ENCODE results near the gene TFAP2C.
A peak's percentile ranks its signal among the peaks of the same experiment; 100 is the strongest.

The TFAP2C gene

DNA sequence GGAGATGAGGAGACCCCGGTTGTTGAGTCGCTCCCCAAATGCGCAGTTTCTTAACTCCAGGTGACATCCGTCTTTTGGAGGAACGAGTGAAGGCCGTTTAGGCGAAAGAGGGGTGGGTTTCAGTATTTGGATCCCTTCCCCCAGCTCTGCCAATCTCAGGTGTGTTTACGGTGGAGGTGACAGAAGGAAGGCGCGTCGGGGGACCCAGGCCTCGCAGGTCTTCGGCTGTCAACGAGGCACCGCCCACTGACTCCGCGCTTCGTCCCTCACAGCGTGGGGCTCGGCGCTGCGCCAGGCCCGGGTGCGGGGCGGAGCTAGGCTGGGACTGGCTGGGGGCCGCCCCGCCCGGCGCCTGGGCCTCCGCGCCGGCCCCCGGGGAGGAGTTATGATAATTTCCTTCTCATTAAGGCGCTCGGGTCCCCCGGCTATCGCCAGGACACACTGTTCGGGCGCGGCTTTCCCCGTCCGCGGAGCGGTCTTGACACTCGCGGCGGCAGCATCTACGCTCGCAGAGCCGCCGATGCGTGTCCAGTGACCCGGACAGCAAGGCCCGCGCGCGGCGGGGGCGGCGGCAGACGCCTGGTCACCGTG is at the start of gene TFAP2C:
TFAP2C (plus strand) TSS at position 434 of the 591 bp plus-strand sequence. CDS start 239 bp downstream, outside the sequence.
- no peaks in the 10 kb centered on the region for H3K36me3 ChIP-seq (ENCODE audit: insufficient read depth, low read length)
- no peaks in the 10 kb centered on the region for H3K9me3 ChIP-seq (ENCODE audit: low read depth, low read length)
- no peak for TF ChIP-seq POLR2AphosphoS5 (IDR thresholded peaks at IDR 0.05; ENCODE audit: borderline replicate concordance, low read depth, low read length)
- TF ChIP-seq FOXP2 (optimal IDR thresholded peaks at IDR 0.05; ENCODE audit: control extremely low read depth, extremely low read length, insufficient read depth) = no peak
- no peak for TF ChIP-seq EZH2 (IDR thresholded peaks at IDR 0.05)
- H3K4me3 ChIP-seq = peak within 1 kb of the TSS; percentile 62
- H3K9ac ChIP-seq (ENCODE audit: insufficient read length) = no peak within 1 kb of the TSS
- DNase-seq (ENCODE audit: low read depth, low spot score) = no peak
- H3K27ac ChIP-seq = no peak within 1 kb of the TSS

GRCh38 chr20:56580226-56580625 is 48.9 kb upstream of the TFAP2C start:
- Histone ChIP-seq H3K9ac (ENCODE audit: insufficient read length) (no peak overlapping the region), H3K27ac (no peak overlapping the region), H3K4me3 (no peak overlapping the region), H3K36me3 (ENCODE audit: insufficient read depth, low read length) (no peaks in the 10 kb centered on the region), H3K9me3 (ENCODE audit: low read depth, low read length) (no peaks in the 10 kb centered on the region)
- TF ChIP-seq FOXP2 (optimal IDR thresholded peaks at IDR 0.05; ENCODE audit: control extremely low read depth, extremely low read length, insufficient read depth) (no peak), EZH2 (IDR thresholded peaks at IDR 0.05) (peak; percentile 5), POLR2AphosphoS5 (IDR thresholded peaks at IDR 0.05; ENCODE audit: borderline replicate concordance, low read depth, low read length) (no peak)
- no peak for DNase-seq (ENCODE audit: low read depth, low spot score)

DNA sequence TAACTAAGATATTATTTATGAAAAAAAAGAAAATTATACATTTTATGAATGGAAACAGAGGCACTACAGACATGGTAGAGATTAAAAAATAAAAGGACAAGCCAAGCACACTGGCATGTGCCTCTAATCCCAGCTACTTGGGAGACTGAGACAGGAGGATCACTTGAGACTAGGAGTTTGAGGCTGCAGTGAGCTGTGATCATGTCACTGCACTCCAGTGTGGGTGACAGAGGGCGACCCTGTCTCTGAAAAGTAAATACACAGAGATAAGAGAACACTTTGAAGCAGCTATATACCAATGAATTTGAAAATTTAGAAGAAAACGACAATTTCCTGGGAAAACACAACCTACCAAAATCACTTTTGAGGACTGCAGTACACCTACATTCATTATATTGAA is 47.4 kb upstream of the TFAP2C start:
- Histone ChIP-seq H3K4me3 (no peak overlapping the region), H3K27ac (no peak overlapping the region), H3K36me3 (ENCODE audit: insufficient read depth, low read length) (no peaks in the 10 kb centered on the region), H3K9ac (ENCODE audit: insufficient read length) (no peak overlapping the region), H3K9me3 (ENCODE audit: low read depth, low read length) (no peaks in the 10 kb centered on the region)
- DNase-seq (ENCODE audit: low read depth, low spot score) = no peak
- no peak for TF ChIP-seq POLR2AphosphoS5 (IDR thresholded peaks at IDR 0.05; ENCODE audit: borderline replicate concordance, low read depth, low read length)
- TF ChIP-seq FOXP2 (optimal IDR thresholded peaks at IDR 0.05; ENCODE audit: control extremely low read depth, extremely low read length, insufficient read depth) = no peak
- no peak for TF ChIP-seq EZH2 (IDR thresholded peaks at IDR 0.05)

GRCh38 chr20:56582542-56582941 is 46.6 kb upstream of the TFAP2C start:
- no peak for DNase-seq (ENCODE audit: low read depth, low spot score)
- H3K9ac ChIP-seq (ENCODE audit: insufficient read length) = no peak overlapping the region
- H3K27ac ChIP-seq = no peak overlapping the region
- H3K4me3 ChIP-seq = no peak overlapping the region
- no peaks in the 10 kb centered on the region for H3K9me3 ChIP-seq (ENCODE audit: low read depth, low read length)
- TF ChIP-seq POLR2AphosphoS5 (IDR thresholded peaks at IDR 0.05; ENCODE audit: borderline replicate concordance, low read depth, low read length) (no peak), EZH2 (IDR thresholded peaks at IDR 0.05) (no peak), FOXP2 (optimal IDR thresholded peaks at IDR 0.05; ENCODE audit: control extremely low read depth, extremely low read length, insufficient read depth) (no peak)
- no peaks in the 10 kb centered on the region for H3K36me3 ChIP-seq (ENCODE audit: insufficient read depth, low read length)

- H3K9ac ChIP-seq (ENCODE audit: insufficient read length) = no peak overlapping the region
Measured at GRCh38 chr20:56584916-56585315, 44.2 kb upstream of the TFAP2C start.

GRCh38 chr20:56587307-56588041 is 41.6 kb upstream of the TFAP2C start:
- DNase-seq (ENCODE audit: low read depth, low spot score) = no peak
- H3K36me3 ChIP-seq (ENCODE audit: insufficient read depth, low read length) = no peaks in the 10 kb centered on the region
- H3K27ac ChIP-seq = no peak overlapping the region
- H3K9ac ChIP-seq (ENCODE audit: insufficient read length) = no peak overlapping the region
- H3K9me3 ChIP-seq (ENCODE audit: low read depth, low read length) = no peaks in the 10 kb centered on the region
- TF ChIP-seq EZH2 (IDR thresholded peaks at IDR 0.05) (no peak), FOXP2 (optimal IDR thresholded peaks at IDR 0.05; ENCODE audit: control extremely low read depth, extremely low read length, insufficient read depth) (no peak), POLR2AphosphoS5 (IDR thresholded peaks at IDR 0.05; ENCODE audit: borderline replicate concordance, low read depth, low read length) (no peak)
- no peak overlapping the region for H3K4me3 ChIP-seq

More at GRCh38 chr20:56584916-56585315, 44.2 kb upstream of the TFAP2C start:
- no peaks in the 10 kb centered on the region for H3K9me3 ChIP-seq (ENCODE audit: low read depth, low read length)
- DNase-seq (ENCODE audit: low read depth, low spot score) = no peak
- no peak overlapping the region for H3K27ac ChIP-seq
- TF ChIP-seq FOXP2 (optimal IDR thresholded peaks at IDR 0.05; ENCODE audit: control extremely low read depth, extremely low read length, insufficient read depth) (no peak), POLR2AphosphoS5 (IDR thresholded peaks at IDR 0.05; ENCODE audit: borderline replicate concordance, low read depth, low read length) (no peak), EZH2 (IDR thresholded peaks at IDR 0.05) (no peak)
- no peak overlapping the region for H3K4me3 ChIP-seq
- no peaks in the 10 kb centered on the region for H3K36me3 ChIP-seq (ENCODE audit: insufficient read depth, low read length)

DNA sequence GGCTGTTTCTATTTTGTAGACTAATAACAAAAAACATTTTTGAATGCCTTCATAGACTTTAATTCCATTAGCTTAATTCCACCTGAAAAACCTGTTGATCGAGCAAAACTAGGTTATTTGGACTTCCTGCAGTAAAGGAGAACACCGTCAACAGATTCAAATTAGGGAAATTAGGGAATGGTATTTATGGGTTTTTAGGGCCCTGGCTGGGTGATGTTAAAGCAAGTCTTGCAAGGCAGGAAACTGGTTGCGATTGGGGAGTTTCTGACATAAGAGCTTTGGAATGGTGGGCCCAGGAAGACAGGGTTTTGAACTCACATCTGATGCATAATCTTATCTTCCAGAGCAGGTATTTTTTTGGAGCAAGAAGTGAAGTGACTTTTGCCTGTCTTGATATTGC is 40.1 kb upstream of the TFAP2C start:
- Histone ChIP-seq H3K36me3 (ENCODE audit: insufficient read depth, low read length) (no peaks in the 10 kb centered on the region), H3K27ac (no peak overlapping the region), H3K9ac (ENCODE audit: insufficient read length) (no peak overlapping the region), H3K4me3 (no peak overlapping the region), H3K9me3 (ENCODE audit: low read depth, low read length) (no peaks in the 10 kb centered on the region)
- no peak for TF ChIP-seq POLR2AphosphoS5 (IDR thresholded peaks at IDR 0.05; ENCODE audit: borderline replicate concordance, low read depth, low read length)
- no peak for TF ChIP-seq EZH2 (IDR thresholded peaks at IDR 0.05)
- no peak for TF ChIP-seq FOXP2 (optimal IDR thresholded peaks at IDR 0.05; ENCODE audit: control extremely low read depth, extremely low read length, insufficient read depth)
- DNase-seq (ENCODE audit: low read depth, low spot score) = no peak

GRCh38 chr20:56589633-56590032 is 39.5 kb upstream of the TFAP2C start:
- Histone ChIP-seq H3K9ac (ENCODE audit: insufficient read length) (no peak overlapping the region), H3K4me3 (no peak overlapping the region), H3K27ac (no peak overlapping the region), H3K9me3 (ENCODE audit: low read depth, low read length) (no peaks in the 10 kb centered on the region), H3K36me3 (ENCODE audit: insufficient read depth, low read length) (no peaks in the 10 kb centered on the region)
- no peak for DNase-seq (ENCODE audit: low read depth, low spot score)
- TF ChIP-seq POLR2AphosphoS5 (IDR thresholded peaks at IDR 0.05; ENCODE audit: borderline replicate concordance, low read depth, low read length) (no peak), FOXP2 (optimal IDR thresholded peaks at IDR 0.05; ENCODE audit: control extremely low read depth, extremely low read length, insufficient read depth) (no peak), EZH2 (IDR thresholded peaks at IDR 0.05) (no peak)

All from SK-N-MC (cell line).